GM21786 (cell line): Measurements from ENCODE around the gene KCNJ18.
"Not testable (repeated sequence)": the region's sequence is repeated elsewhere in the genome, so short reads cannot be mapped to it uniquely, and the experiment has no call there.

ENCODE experiments used
- ATAC-seq: cut with Tn5 transposase; IDR thresholded peaks from one replicate; pipeline ENCODE4 v1.9.1; 2021; ENCODE audit not compliant: unreplicated experiment

Gene KCNJ18

DNA sequence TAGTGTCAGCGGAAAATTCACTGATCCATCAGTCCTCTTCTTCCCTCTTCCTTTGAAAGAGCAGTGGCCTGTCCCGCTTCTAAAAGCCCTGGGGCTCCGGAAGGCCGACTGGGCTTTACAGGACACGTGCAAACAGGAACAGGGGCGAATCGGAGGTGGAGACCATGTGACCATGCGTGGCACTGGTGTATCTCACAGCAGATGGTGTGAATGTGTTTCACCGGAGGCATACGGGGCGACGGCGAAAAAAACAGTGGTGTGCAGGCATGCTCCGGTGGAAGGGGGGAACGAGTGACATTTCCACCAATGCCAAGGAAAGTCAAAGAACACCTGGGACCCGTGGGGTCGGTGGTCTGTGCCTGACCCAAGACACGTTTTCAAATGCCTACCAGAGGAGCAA, 8.4 kb upstream of the KCNJ18 start:
- ATAC-seq, result not testable (repeated sequence)

DNA sequence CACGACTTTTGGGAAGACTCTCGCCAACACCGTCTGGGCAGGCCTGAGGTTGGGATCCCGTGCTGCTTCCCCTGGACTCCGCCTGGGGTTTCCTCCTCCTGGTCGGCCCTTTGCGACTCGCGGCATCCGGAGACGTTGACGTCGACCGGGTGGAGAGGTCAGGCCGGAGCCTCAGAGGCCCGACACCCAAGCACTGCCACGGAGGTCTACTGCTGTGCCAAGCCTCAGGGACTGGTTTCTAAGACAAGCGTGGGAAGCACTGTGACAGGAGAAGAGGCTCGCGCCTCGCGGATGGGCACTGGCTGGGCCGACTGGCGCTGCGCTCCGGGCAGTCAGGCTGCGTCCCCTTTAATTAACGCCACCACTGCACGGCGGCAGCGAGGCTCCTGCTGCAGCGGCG, 7.9 kb upstream of the KCNJ18 start:
- not testable (repeated sequence) for ATAC-seq

DNA sequence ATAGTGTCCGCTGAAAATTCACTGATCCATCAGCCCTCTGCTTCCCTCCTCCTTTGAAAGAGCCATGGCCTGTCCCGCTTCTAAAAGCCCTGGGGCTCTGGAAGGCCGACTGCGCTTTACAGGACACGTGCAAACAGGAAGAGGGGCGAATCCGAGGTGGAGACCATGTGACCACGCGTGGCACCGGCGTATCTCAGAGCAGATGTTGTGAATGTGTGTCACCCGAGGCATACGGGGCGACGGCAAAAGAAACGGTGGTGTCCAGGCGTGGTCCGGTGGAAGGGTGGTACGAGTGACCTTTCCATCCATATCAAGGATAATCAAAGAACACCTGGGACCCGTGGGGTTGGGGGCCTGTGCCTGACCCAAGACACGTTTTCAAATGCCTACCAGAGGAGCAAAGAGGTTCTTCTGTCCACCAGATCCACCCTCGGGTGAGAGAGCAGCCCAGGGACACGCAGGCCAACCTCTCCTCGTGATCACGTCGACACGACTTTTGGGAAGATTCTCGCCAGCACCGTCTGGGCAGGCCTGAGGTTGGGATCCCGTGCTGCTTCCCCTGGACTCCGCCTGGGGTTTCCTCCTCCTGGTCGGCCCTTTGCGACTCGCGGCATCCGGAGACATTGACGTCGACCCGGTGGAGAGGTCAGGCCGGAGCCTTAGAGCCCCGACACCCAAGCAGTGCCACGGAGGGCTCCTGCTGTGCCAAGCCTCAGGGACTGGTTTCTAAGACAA, 7.1 kb upstream of the KCNJ18 start:
- ATAC-seq, result not testable (repeated sequence)

DNA sequence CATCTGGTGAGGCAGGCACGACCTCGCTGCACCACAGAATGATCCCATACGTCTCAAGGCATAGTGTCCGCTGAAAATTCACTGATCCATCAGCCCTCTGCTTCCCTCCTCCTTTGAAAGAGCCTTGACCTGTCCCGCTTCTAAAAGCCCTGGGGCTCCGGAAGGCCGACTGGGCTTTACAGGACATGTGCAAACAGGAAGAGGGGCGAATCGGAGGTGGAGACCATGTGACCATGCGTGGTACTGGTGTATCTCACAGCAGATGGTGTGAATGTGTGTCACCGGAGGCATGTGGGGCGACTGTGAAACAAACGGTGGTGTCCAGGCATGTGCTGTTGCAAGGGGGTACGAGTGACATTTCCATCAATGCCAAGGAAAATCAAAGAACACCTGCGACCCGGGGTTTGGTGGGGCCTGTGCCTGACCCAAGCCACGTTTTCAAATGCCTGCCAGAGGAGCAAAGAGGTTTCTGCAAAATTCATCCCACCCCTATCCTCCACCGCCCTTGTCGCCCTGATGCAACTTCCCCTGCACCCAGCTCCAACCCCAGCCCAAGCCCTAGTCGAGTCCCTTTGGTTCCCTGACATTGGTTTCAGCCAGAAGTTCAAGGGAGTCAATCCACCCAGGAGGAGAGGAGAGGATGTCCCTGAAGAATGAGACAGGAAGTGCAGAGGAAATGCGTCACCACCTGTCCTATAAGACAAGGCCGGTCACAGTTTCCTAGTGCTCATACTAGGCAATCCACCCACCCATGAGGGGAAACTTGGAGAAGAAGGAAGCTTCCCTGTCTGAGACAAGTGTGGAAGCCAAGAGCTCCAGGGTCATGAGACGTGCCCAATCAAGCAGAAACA, 5.9 kb upstream of the KCNJ18 start:
- no peak for ATAC-seq

DNA sequence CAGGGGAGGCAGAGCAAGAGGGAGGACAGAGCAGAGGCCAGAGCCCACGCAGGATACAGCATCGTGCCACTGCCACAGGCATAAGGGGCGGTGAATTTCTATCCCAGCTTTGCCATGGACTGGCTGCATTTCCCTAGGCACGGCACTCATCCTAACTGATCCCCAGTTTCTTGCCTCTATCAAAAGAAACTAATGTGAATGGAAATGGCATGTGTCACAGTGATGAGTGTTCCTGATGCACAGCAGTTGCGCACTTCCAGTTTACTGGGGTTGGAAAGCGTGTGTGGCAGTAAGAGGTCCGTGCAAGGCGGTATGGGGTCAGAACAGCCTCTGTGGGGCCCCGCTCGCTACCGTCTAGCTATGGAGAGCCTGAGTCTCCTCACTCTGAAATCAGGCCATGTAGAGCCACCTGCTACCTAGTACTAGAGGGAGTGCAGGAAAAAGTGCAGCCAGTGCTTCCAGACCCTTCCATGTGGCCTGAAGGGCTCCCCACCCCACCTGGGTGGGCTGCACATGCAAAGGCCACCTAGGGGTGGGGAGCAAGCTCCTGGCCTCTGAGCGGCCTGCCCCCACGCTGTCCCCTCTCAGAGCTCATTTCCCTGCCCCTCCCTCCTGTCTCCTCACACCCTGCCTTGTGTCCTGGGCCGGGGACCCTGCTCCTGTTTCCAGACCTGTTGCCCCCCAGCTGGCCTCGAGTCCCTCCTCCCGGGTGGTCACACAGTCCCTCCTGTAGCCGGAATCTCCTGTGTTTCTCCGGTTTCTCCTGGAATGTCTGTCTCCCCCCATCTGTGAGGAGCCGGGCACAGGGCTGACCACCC, 5.0 kb upstream of the KCNJ18 start:
- no peak for ATAC-seq

DNA sequence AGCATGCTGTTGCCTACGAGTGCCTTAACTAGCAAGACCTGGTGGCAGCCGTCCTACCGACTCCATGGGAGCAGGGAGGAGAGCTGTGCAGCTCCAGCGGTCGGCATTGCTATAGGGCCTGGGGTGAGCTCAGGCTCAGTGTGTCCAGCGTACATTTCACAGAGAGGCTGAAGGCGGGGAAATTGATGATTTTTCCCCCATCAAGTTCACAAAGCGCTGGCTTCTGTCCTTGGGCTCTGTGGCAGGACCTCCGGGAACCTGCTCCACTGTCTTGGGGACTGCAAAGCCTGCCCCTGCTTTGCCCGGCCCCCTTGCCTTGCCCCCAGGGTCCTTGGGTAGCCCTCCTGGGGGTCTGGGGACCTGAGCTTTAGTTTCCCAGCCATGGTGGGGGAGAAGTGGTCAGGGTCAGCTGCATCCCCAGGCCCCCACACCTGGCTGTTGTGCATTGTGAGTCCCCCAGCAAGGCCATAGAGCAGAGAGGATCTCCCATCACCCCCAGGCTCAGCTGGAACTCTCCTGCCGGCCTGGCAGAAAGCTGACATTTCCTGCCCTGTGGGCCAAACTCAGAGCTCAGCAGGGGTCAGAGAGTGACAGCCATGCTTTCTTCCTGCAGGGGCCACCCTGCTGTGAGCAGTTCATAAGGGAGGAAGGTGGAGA, 3.9 kb upstream of the KCNJ18 start:
- no peak for ATAC-seq

DNA sequence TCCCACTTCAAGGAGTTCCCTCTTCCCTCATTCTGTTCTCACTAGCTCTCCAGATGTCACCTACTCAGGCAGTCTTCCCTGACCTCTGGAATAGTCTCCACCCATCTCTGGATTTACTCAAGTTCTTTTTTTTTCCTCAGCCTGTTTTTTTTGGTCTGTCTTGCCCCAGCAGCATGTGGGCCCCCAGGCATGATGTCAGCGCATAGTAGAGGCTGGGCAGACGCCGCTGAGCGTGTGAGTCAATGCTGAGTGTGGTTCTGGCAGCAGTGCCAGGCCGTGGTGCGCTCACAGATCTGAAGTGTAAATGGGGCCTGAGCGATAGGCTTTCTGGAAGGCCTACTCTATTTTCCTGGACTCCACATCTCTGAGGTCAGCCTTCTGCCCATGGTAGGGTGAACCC, 2.7 kb upstream of the KCNJ18 start:
- no peak for ATAC-seq

DNA sequence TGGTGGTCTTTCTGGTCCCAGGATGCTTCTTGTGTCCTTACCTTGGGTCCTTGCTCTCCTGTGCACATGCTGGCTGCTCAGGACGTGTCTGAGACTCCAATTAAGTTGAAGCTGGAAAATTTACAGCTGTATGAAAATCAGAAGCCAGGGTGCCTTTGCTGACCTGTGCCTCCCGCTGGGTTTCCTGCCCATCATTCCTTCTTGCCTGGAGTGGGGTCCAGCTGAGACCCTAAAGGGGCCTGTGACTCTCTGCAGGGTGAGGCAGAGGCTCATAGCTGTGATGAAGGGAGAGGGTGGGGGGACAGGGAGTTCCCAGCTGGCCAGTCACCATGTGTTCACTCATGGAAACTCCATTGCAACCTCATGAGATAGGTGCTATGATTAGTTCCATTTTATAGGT, 1.5 kb upstream of the KCNJ18 start:
- ATAC-seq, result not testable (repeated sequence)

DNA sequence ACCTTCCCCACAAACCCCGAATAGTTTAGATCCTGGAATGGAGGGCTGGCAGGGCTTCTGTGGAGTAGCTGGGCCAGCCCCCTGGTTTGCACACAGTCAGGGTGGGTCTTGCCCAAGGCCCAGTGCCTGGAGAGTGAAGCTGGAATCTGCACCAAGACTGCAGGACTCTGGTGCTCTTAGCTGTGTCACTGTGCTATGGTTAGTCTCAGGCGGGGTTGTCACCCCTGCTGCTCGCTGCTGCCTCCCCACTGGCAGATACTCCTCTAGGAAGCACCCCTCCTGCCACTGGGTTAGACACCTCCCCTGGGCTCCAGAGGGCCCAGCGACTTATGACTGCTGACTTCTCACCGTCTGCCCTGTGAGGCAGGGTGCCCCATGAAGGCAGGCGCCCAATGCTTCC, 842 bp upstream of the KCNJ18 start:
- ATAC-seq, result not testable (repeated sequence)

DNA sequence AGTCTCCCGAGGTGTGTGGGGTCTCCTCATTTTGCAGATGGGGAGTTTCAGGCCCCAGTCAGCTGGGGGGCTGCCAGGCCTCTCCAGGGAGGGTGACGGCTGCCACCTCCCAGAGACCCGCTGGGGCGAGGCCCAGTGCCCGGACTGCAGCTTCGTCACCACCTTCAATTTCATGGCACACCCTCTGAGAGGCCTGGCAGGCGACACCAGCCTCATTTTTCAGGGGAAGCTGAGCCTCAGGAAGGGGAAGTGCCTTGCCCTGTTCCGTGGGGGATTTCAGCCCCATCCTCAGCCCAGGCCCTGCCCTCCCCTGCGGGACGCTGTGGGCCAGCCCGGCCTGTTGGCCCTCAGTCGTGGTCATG, 362 bp downstream of the KCNJ18 start:
- not testable (repeated sequence) for ATAC-seq

DNA sequence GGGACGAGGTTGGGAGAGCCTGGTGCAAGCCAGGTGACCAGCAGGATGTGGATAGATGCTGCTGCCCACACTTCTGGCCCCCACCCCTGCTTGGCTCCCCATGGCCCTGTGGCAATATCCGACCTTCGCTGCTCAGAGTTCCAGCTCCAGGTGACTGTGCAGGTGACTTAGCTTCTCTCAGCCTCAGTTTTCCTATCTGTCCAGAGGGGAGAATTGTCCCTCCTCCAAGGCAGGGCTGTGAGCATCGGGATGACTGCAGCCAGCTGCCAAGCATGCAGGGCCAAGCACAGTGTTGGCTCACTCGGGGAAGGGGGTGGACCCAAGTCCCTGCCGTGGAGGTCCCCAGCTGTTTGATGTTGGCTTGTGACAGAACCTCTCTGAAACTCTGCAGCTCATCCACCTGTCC, 1.1 kb downstream of the KCNJ18 start:
- ATAC-seq, result not testable (repeated sequence)

DNA sequence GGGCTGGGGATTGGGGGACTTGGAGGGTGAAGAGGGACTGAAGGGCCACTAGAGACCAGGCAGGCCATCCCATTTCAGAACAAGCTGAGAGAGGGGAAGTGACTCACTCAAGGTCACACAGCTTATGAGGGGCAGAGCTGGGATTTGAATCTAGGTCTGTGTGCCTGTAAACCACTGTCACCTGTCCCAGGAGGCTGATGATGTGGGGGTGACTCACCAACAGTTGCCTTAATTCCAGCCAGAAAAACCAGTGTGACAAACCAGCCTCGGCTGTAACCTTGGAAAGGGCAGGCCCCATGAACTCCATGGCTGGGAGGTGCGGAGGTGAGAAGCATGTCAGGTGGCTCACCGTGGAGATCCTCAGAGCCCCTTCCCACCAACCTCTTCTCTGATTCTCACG, 1.6 kb downstream of the KCNJ18 start:
- not testable (repeated sequence) for ATAC-seq

DNA sequence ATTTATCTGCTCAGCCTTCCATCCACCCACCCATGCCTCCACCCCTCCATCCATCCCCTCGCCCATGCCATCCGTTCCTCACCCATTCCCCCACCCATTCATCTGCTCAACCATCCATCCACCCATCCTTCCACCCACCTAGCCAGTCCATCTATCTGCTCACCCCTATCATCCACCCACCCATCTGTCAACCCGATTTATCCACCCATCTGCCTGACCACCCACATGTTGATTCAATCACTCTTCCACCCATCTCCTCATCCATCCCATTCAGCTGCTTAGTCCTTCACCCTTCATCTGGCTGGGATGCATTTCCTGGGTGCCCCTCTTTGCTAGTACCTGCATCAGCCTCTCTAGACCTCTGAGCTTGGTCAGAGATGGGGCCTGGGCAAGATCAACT, 3.9 kb downstream of the KCNJ18 start:
- ATAC-seq, result not testable (repeated sequence)

DNA sequence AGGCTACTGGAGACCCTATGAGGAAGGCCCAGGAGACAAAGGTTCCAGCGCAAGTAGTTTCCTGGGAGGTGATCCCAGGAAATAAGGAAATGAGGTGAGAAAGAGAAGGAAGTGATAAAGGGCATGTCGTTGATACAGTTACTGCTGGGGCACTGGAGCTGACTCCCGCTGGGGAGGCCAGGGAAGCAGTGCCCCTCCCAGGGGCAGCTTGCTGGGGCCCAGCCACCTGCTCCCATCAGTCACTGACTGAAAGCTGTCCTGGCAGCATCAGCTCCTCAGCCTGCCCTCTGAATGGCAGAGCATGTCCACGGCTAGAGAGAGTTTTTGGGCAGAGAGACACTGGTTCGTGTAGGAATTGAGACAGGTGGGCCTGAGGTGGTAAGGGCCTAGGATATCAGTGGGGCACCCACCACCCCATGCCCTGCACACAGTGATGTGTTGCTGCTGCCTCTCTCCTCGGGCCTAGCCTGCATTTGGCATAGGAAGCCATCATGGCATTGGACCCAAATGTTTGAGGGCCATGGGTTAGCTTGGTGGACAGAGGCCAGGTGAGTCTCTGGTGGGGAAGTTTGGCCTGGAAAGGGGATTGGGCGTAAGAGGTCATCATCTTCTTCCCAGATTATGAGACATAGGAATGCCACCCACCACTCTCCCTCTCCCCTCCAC, 4.7 kb downstream of the KCNJ18 start:
- not testable (repeated sequence) for ATAC-seq

DNA sequence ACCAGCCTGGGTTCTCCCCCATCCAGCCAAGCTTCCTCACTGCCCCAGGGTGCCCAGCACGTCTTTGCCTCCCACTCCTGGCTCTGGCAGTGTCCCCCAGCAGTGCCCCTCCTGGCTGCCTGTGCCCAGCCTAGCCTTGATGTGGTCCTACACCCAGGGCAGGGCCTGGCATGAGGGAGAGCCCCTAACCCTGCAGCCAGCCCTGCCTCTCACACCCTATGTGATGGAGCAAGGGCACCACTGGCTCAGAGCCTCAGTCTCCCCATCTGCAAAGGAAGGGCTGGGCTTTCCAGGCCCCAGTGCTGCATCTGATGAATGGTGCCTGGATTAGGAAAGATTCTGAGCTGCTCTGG, 5.2 kb downstream of the KCNJ18 start:
- ATAC-seq, result not testable (repeated sequence)

DNA sequence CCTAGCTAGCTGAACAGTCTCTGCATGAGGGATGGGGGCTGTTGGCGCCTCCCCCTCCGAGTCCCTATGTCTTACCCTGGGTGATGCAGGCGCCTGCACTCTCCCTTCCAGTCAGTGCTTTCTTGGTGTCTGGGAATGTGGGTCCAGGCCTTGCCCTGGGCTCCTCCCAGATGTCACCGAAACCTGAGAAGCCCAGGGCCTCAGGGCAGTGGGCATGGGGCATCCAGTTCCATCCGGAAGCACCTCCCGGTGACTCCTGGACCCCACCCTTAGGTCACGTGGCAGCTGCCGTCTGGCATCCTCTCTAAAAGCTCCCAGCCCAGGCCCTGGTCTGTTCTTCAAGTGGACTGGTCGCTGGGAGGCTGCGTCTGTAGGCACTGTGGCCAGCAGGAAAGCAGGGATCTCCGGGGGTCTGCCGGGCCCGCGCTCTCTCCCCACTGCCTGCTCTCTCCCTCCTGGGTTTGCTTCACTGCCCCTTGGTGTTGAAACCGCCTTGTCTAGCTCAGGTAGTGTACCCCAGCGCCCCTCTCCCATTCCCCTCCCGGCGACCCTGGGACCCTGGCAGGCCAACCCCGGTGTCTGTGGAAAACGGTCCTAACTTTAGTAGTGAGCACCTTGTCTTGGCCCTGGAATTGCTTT, 6.2 kb downstream of the KCNJ18 start:
- ATAC-seq, result not testable (repeated sequence)

DNA sequence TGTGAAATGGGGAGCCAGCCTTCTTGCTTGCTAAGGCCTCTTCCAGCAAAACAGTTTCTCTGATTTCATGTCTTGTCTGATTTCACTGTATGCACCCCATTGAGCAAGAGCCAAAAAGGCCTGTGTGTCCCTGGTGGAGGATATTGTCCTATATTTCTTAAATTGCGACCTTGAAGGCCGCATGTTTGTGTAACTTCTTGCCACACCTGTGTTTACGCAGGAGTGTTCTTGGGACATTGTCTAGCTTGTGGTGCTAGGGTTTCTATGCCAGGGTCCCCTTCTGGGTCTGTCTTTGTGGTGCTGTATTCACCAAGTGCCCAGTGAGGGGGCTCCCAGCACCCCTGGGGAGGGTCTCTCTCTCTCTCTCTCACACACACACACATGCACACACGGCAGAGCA, 6.8 kb downstream of the KCNJ18 start:
- not testable (repeated sequence) for ATAC-seq

DNA sequence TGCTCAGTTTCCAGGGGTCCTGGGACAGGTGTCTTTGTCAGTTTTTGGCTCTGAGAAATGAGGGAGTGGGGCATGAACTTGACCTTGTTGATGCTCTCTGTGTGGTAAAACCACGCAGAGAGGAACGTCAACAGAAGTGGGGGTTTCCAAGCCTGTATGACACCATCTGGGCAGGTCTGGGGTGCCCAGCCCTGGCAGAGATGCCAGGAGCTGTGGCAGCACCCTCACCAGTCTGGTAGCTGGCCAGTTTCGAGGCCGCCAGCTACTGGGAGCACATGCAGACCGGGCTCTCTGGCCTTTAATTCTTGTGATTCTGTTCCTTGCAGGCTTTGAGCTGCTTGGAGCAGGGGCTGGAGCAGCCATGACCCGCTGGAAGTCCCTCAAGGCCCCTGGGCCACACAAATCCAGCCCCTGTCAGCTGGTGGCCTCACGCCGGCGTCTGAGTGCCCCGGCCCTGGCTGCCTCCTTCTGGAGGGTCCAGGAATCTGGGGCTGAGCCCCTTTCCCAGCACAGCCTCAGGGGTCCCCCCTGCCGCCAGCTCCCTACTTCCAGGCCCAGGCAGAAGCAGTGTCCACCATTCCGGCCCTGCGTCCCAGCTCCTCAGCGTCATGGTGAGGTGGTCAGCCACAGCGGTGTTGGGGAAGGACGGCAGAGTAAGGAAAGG, 7.4 kb downstream of the KCNJ18 start:
- not testable (repeated sequence) for ATAC-seq

DNA sequence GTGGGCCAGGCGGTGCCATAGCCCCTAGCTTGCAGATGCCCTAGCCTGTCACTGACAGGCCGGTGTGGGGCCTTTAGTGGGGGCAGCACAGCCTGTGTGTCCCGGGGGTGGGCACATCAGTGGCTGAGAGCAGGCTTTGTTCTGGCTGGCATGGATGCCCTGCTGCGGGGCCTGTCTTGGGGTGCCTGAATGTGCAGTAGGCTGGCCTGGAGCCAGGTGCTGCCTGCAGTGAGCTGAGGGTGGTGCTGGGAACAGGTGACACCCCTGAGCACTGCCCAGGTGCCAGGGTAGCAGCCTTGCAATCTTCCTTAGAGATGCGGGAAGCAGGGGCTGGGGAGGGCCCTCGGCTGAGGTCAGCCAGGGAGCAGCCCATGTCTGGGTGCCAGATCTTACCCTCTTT, 8.8 kb downstream of the KCNJ18 start:
- not testable (repeated sequence) for ATAC-seq
